ENCODE measurements around the gene GRID1. TPM values are rescaled to one million over a fixed set of nuclear protein-coding genes. Genes with fewer than 3 reads are reported as not detected.
"Not testable (repeated sequence)": the region's sequence is repeated elsewhere in the genome, so short reads cannot be mapped to it uniquely, and the experiment has no call there.

Gene GRID1
- total RNA-seq, 1 donor from 2014 or later: 3.0 TPM

GRCh38 chr10:86037096-86037495 is 329.5 kb downstream of the GRID1 start:
- intact Hi-C loops (cut with DNase I): no loop called here
- DNase-seq (ENCODE audit: low spot score): no peak

GRCh38 chr10:86036544-86036831 is 330.1 kb downstream of the GRID1 start:
- DNase-seq (ENCODE audit: low spot score): no peak
- intact Hi-C loops (cut with DNase I): no loop called here

- intact Hi-C loops (cut with DNase I): no loop called here
- DNase-seq (ENCODE audit: low spot score): no peak
These were observed 330.6 kb downstream of the GRID1 start for GRCh38 chr10:86035791-86036543.

- no peak for DNase-seq (ENCODE audit: low spot score)
- intact Hi-C loops (cut with DNase I): no loop called here
These were observed 331.9 kb downstream of the GRID1 start for GRCh38 chr10:86034710-86035109.

- no peak for DNase-seq (ENCODE audit: low spot score)
- intact Hi-C loops (cut with DNase I): no loop called here
These were observed 333.0 kb downstream of the GRID1 start for GRCh38 chr10:86033581-86033980.

GRCh38 chr10:86032087-86032486 is 334.5 kb downstream of the GRID1 start:
- intact Hi-C loops (cut with DNase I); DNase-seq (ENCODE audit: low spot score): not testable (repeated sequence)

- intact Hi-C loops (cut with DNase I): no loop called here
- DNase-seq (ENCODE audit: low spot score): no peak
These were observed 336.3 kb downstream of the GRID1 start for GRCh38 chr10:86030312-86030711.

- intact Hi-C loops (cut with DNase I): no loop called here
- no peak for DNase-seq (ENCODE audit: low spot score)
These were observed 339.2 kb downstream of the GRID1 start for GRCh38 chr10:86027346-86027745.

GRCh38 chr10:86025509-86025908 is 341.1 kb downstream of the GRID1 start:
- intact Hi-C loops (cut with DNase I): no loop called here
- no peak for DNase-seq (ENCODE audit: low spot score)

GRCh38 chr10:86024281-86025041 is 342.1 kb downstream of the GRID1 start:
- intact Hi-C loops (cut with DNase I): loop anchor here (5.0 kb wide), 1 partner anchor 338 kb away; no protein-coding TSS in a partner anchor
- no peak for DNase-seq (ENCODE audit: low spot score)

GRCh38 chr10:86023931-86024280 is 342.7 kb downstream of the GRID1 start:
- intact Hi-C loops (cut with DNase I): loop anchor here (5.0 kb wide), 1 partner anchor 338 kb away; no protein-coding TSS in a partner anchor
- no peak for DNase-seq (ENCODE audit: low spot score)

- intact Hi-C loops (cut with DNase I): loop anchor here (5.0 kb wide), 1 partner anchor 339 kb away; no protein-coding TSS in a partner anchor
These were observed 343.3 kb downstream of the GRID1 start for GRCh38 chr10:86023336-86023735.

GRCh38 chr10:86022906-86023305 is 343.7 kb downstream of the GRID1 start:
- no peak for DNase-seq (ENCODE audit: low spot score)
- intact Hi-C loops (cut with DNase I): loop anchor here (5.0 kb wide), 1 partner anchor 339 kb away; no protein-coding TSS in a partner anchor

More at GRCh38 chr10:86023336-86023735, 343.3 kb downstream of the GRID1 start:
- no peak for DNase-seq (ENCODE audit: low spot score)

- intact Hi-C loops (cut with DNase I): loop anchor here (5.0 kb wide), 1 partner anchor 342 kb away; no protein-coding TSS in a partner anchor
- no peak for DNase-seq (ENCODE audit: low spot score)
These were observed 346.5 kb downstream of the GRID1 start for GRCh38 chr10:86020134-86020533.

- DNase-seq (ENCODE audit: low spot score): no peak
- intact Hi-C loops (cut with DNase I): no loop called here
These were observed 347.5 kb downstream of the GRID1 start for GRCh38 chr10:86019141-86019540.

- intact Hi-C loops (cut with DNase I): no loop called here
These were observed 347.9 kb downstream of the GRID1 start for GRCh38 chr10:86018735-86019058.

GRCh38 chr10:86017841-86018734 is 348.5 kb downstream of the GRID1 start:
- intact Hi-C loops (cut with DNase I): no loop called here
- DNase-seq (ENCODE audit: low spot score): no peak

More at GRCh38 chr10:86018735-86019058, 347.9 kb downstream of the GRID1 start:
- no peak for DNase-seq (ENCODE audit: low spot score)

GRCh38 chr10:86013568-86013967 is 353.0 kb downstream of the GRID1 start:
- DNase-seq (ENCODE audit: low spot score): no peak
- intact Hi-C loops (cut with DNase I): no loop called here

GRCh38 chr10:86007171-86007570 is 359.4 kb downstream of the GRID1 start:
- intact Hi-C loops (cut with DNase I): no loop called here
- no peak for DNase-seq (ENCODE audit: low spot score)

GRCh38 chr10:86004337-86004736 is 362.3 kb downstream of the GRID1 start:
- intact Hi-C loops (cut with DNase I): no loop called here
- peak; percentile 7 for DNase-seq (ENCODE audit: low spot score)
